Adipose tissue (tissue), 3 donors: ENCODE results near the gene BANP. TPM values are rescaled to one million over a fixed set of nuclear protein-coding genes. Genes with fewer than 3 reads are reported as not detected.

Source experiments
- H3K27ac ChIP-seq: one replicate; pipeline ENCODE4 v1.5.1; 2013; ENCODE audit warnings: low read depth, low read length
- WGBS, 3 donors: extraction: QIAGEN DNeasy Blood & Tissue Kit; methylation state at CpG; one replicate each; pipeline ENCODE4 v1.1.7; 2013; 5-methylcytosine and 5-hydroxymethylcytosine counted together
- polyA plus RNA-seq, 3 donors: library from polyadenylated mRNA; stranded (reverse); fragments of 200-250 nt; gene quantifications; one replicate each; pipeline ENCODE4 v1.2.3, GENCODE V29; 2013
- donor health status: healthy with polysubstance abuse.
- donor health status: Bipolar disorder and iron deficiency.
- donor health status: healthy.

BANP gene
- polyA plus RNA-seq, 3 donors = 6.0 to 12.3 (median 11.7) TPM

GRCh38 chr16:88064011-88064888 lies 113.0 kb downstream of the BANP start:
- no peak overlapping the region for H3K27ac ChIP-seq
- WGBS, 3 donors = 94 to 97% (median 96%) methylated on average over 30 to 31 of the region's 31 CpGs

- WGBS, 3 donors = 91 to 97% (median 95%) methylated on average over 19 of the region's 19 CpGs
- no peak overlapping the region for H3K27ac ChIP-seq
Observed at GRCh38 chr16:88064889-88065746, 113.9 kb downstream of the BANP start.

- no peak overlapping the region for H3K27ac ChIP-seq
- WGBS, 3 donors = 96 to 98% (median 97%) methylated on average over 13 to 15 of the region's 15 CpGs
Observed at GRCh38 chr16:88065747-88066142, 114.5 kb downstream of the BANP start.

- no peak overlapping the region for H3K27ac ChIP-seq
- 90 to 95% (median 92%) methylated on average over 10 of the region's 10 CpGs for WGBS, 3 donors
Observed at GRCh38 chr16:88066234-88066633, 115.0 kb downstream of the BANP start.

- H3K27ac ChIP-seq = no peak overlapping the region
- WGBS, 3 donors = 92 to 95% (median 95%) methylated on average over 29 of the region's 29 CpGs
Observed at GRCh38 chr16:88066680-88067529, 115.7 kb downstream of the BANP start.

GRCh38 chr16:88067530-88068411 lies 116.5 kb downstream of the BANP start:
- 92 to 94% (median 94%) methylated on average over 40 of the region's 40 CpGs for WGBS, 3 donors
- H3K27ac ChIP-seq = no peak overlapping the region

GRCh38 chr16:88068476-88069396 lies 117.5 kb downstream of the BANP start:
- WGBS, 3 donors = 82 to 92% (median 86%) methylated on average over 27 of the region's 27 CpGs

GRCh38 chr16:88069397-88070168 lies 118.3 kb downstream of the BANP start:
- H3K27ac ChIP-seq = no peak overlapping the region
- WGBS, 3 donors = 82 to 88% (median 82%) methylated on average over 25 of the region's 25 CpGs

More at GRCh38 chr16:88068476-88069396, 117.5 kb downstream of the BANP start:
- no peak overlapping the region for H3K27ac ChIP-seq

GRCh38 chr16:88070341-88070740 lies 119.1 kb downstream of the BANP start:
- H3K27ac ChIP-seq = no peak overlapping the region
- WGBS, 3 donors = 85 to 97% (median 92%) methylated on average over 12 of the region's 12 CpGs

GRCh38 chr16:88070989-88071625 lies 119.9 kb downstream of the BANP start:
- whole genome bisulfite sequencing, 3 donors = 95 to 97% (median 97%) methylated on average over 22 to 23 of the region's 23 CpGs
- H3K27ac ChIP-seq = no peak overlapping the region

- WGBS, 3 donors = 90 to 94% (median 93%) methylated on average over 24 to 33 of the region's 33 CpGs
- no peak overlapping the region for H3K27ac ChIP-seq
Observed at GRCh38 chr16:88071908-88072307, 120.7 kb downstream of the BANP start.

GRCh38 chr16:88072571-88073001 lies 121.4 kb downstream of the BANP start:
- 91 to 95% (median 93%) methylated on average over 23 of the region's 23 CpGs for WGBS, 3 donors
- H3K27ac ChIP-seq = no peak overlapping the region

- H3K27ac ChIP-seq = no peak overlapping the region
- WGBS, 3 donors = 90 to 95% (median 92%) methylated on average over 32 to 36 of the region's 36 CpGs
Observed at GRCh38 chr16:88073201-88073721, 122.0 kb downstream of the BANP start.

- 96 to 98% (median 96%) methylated on average over 6 of the region's 6 CpGs for WGBS, 3 donors
- no peak overlapping the region for H3K27ac ChIP-seq
Observed at GRCh38 chr16:88074041-88074440, 122.8 kb downstream of the BANP start.
